Measurements from ENCODE around the gene C1QTNF12.
"Not testable (repeated sequence)": the region's sequence is repeated elsewhere in the genome, so short reads cannot be mapped to it uniquely, and the experiment has no call there.

The C1QTNF12 gene

GRCh38 chr1:1255611-1256010, 9.1 kb upstream of the C1QTNF12 start:
- ChIA-PET CTCF (no interaction called here), POLR2A (no interaction called here)
- no peak for DNase-seq (ENCODE audit: extremely low spot score)
- TF ChIP-seq CTCF (IDR thresholded peaks at IDR 0.05; ENCODE audit: control extremely low read depth, extremely low read depth, low read depth, missing control alignments) = no peak

- TF ChIP-seq CTCF (IDR thresholded peaks at IDR 0.05; ENCODE audit: control extremely low read depth, extremely low read depth, low read depth, missing control alignments) = no peak
- ChIA-PET POLR2A (interaction anchor here (0.5 kb wide), 1 partner anchor 11 kb away, joined by 3 read pairs; no protein-coding TSS in a partner anchor), CTCF (interaction anchor here (1.0 kb wide), 1 partner anchor 132 kb away, joined by 4 read pairs; no protein-coding TSS in a partner anchor)
- no peak for DNase-seq (ENCODE audit: extremely low spot score)
Measured at GRCh38 chr1:1255078-1255477, 8.6 kb upstream of the C1QTNF12 start.

- DNase-seq (ENCODE audit: extremely low spot score) = no peak
- no peak for TF ChIP-seq CTCF (IDR thresholded peaks at IDR 0.05; ENCODE audit: control extremely low read depth, extremely low read depth, low read depth, missing control alignments)
- ChIA-PET POLR2A (no interaction called here), CTCF (interaction anchor here (1.0 kb wide), 1 partner anchor 132 kb away, joined by 4 read pairs; no protein-coding TSS in a partner anchor)
Measured at GRCh38 chr1:1254667-1254998, 8.1 kb upstream of the C1QTNF12 start.

GRCh38 chr1:1253972-1254666, 7.6 kb upstream of the C1QTNF12 start:
- POLR2A ChIA-PET = no interaction called here
- DNase-seq (ENCODE audit: extremely low spot score) = no peak
- no peak for TF ChIP-seq CTCF (IDR thresholded peaks at IDR 0.05; ENCODE audit: control extremely low read depth, extremely low read depth, low read depth, missing control alignments)
- CTCF ChIA-PET = interaction anchor here (1.0 kb wide), 1 partner anchor 131 kb away, joined by 4 read pairs; no protein-coding TSS in a partner anchor

GRCh38 chr1:1253314-1253713, 6.8 kb upstream of the C1QTNF12 start:
- no peak for DNase-seq (ENCODE audit: extremely low spot score)
- POLR2A ChIA-PET = no interaction called here
- TF ChIP-seq CTCF (IDR thresholded peaks at IDR 0.05; ENCODE audit: control extremely low read depth, extremely low read depth, low read depth, missing control alignments) = no peak
- CTCF ChIA-PET = no interaction called here

- peak; percentile 83 for DNase-seq (ENCODE audit: extremely low spot score)
- no peak for TF ChIP-seq CTCF (IDR thresholded peaks at IDR 0.05; ENCODE audit: control extremely low read depth, extremely low read depth, low read depth, missing control alignments)
- CTCF ChIA-PET = interaction anchor here (0.9 to 3.7 kb wide), 27 partner anchors 9 to 270 kb away, joined by 3 to 54 read pairs (median 4); partner anchors contain the start of gene PERM1
- POLR2A ChIA-PET = interaction anchor here (0.5 to 0.6 kb wide), 2 partner anchors 43 to 73 kb away, joined by 3 read pairs; no protein-coding TSS in a partner anchor
Measured at GRCh38 chr1:1250786-1251284, 4.3 kb upstream of the C1QTNF12 start.

- CTCF ChIA-PET, POLR2A ChIA-PET: not testable (repeated sequence)
Measured at GRCh38 chr1:1248009-1248913, 1.7 kb upstream of the C1QTNF12 start.

More at GRCh38 chr1:1248009-1248913, 1.7 kb upstream of the C1QTNF12 start:
- not testable (repeated sequence) for DNase-seq (ENCODE audit: extremely low spot score)

Measured in GM10248 (cell line).